Right atrium auricular region (tissue), 2 donors: ENCODE data around the gene TMEM59L. TPM values are rescaled to one million over a fixed set of nuclear protein-coding genes. Genes with fewer than 3 reads are reported as not detected.

ENCODE experiments used
- DNase-seq: peaks from one replicate; pipeline ENCODE4 v3.0.0-alpha.2; 2019; ENCODE audit warnings: low spot score
- H3K27ac ChIP-seq, 2 donors: fragments of 200-600 bp; sonication (generic); 1 replicate in 1 of 2; 2 replicates in 1 of 2; pipeline ENCODE4 v1.5.1; 2016 to 2019
- H3K27me3 ChIP-seq, 2 donors: fragments of 200-600 bp; sonication (generic); one replicate each; pipeline versions ENCODE4 v1.5.1 to v1.6.0; 2017 to 2019
- H3K36me3 ChIP-seq: fragments of 200-600 bp; sonication (generic); one replicate; pipeline ENCODE4 v1.5.1; 2016
- H3K4me1 ChIP-seq, 2 donors: fragments of 200-600 bp; sonication (generic); one replicate each; pipeline versions ENCODE4 v1.5.1 to v1.6.0; 2017 to 2019
- H3K4me3 ChIP-seq, 2 donors: fragments of 200-600 bp; sonication (generic); 1 replicate in 1 of 2; 2 replicates in 1 of 2; pipeline ENCODE4 v1.5.1; 2017 to 2019; ENCODE audit warnings: mild to moderate bottlenecking in 1 of 2, moderate library complexity in 1 of 2
- H3K9me3 ChIP-seq, 2 donors: fragments of 200-600 bp; sonication (generic); one replicate each; pipeline ENCODE4 v1.5.1; 2019
- total RNA-seq, 2 donors: library from RNA; depleted of rRNA; stranded (reverse); fragments of >200 nt; gene quantifications; one replicate each; pipeline ENCODE4 v1.1.0, GENCODE V29; 2016
- TF ChIP-seq, protein P1 (sequence below), 2 donors: fragments of 200-600 bp; sonication (generic); IDR thresholded peaks; one replicate each; pipeline ENCODE4 v1.5.1; 2019; ENCODE audit warnings: antibody characterized with exemption in 2 of 2

The TMEM59L gene
- total RNA-seq, 2 donors from 2014 or later: 2.2 to 3.0 TPM

- Histone ChIP-seq H3K27ac (peak overlapping the region; percentile 76 to 87), H3K27me3 (no peaks in the 10 kb centered on the region), H3K4me1 (peaks cover 0 to 64% of the 10 kb centered on the region in 2 donors), H3K4me3 (no peak overlapping the region), H3K36me3 (no peaks in the 10 kb centered on the region), H3K9me3 (no peaks in the 10 kb centered on the region)
- no peak for DNase-seq
- TF ChIP-seq, protein P1, sequence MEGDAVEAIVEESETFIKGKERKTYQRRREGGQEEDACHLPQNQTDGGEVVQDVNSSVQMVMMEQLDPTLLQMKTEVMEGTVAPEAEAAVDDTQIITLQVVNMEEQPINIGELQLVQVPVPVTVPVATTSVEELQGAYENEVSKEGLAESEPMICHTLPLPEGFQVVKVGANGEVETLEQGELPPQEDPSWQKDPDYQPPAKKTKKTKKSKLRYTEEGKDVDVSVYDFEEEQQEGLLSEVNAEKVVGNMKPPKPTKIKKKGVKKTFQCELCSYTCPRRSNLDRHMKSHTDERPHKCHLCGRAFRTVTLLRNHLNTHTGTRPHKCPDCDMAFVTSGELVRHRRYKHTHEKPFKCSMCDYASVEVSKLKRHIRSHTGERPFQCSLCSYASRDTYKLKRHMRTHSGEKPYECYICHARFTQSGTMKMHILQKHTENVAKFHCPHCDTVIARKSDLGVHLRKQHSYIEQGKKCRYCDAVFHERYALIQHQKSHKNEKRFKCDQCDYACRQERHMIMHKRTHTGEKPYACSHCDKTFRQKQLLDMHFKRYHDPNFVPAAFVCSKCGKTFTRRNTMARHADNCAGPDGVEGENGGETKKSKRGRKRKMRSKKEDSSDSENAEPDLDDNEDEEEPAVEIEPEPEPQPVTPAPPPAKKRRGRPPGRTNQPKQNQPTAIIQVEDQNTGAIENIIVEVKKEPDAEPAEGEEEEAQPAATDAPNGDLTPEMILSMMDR (IDR thresholded peaks at IDR 0.05): no peak
These were observed 34.1 kb downstream of the TMEM59L start for GRCh38 chr19:18646535-18647370.

GRCh38 chr19:18647371-18647767 lies 34.7 kb downstream of the TMEM59L start:
- no peaks in the 10 kb centered on the region for H3K36me3 ChIP-seq
- peak overlapping the region; percentile 76 to 87 for H3K27ac ChIP-seq
- DNase-seq: no peak
- no peak overlapping the region for H3K4me3 ChIP-seq
- TF ChIP-seq, protein P1 (IDR thresholded peaks at IDR 0.05): no peak
- no peaks in the 10 kb centered on the region for H3K9me3 ChIP-seq
- no peaks in the 10 kb centered on the region for H3K27me3 ChIP-seq
- peaks cover 0 to 68% of the 10 kb centered on the region in 2 donors for H3K4me1 ChIP-seq

- no peaks in the 10 kb centered on the region for H3K9me3 ChIP-seq
- H3K4me3 ChIP-seq: no peak overlapping the region
- peak overlapping the region; percentile 76 to 87 for H3K27ac ChIP-seq
- no peaks in the 10 kb centered on the region for H3K36me3 ChIP-seq
- H3K27me3 ChIP-seq: no peaks in the 10 kb centered on the region
- H3K4me1 ChIP-seq: peaks cover 0 to 68% of the 10 kb centered on the region in 2 donors
- DNase-seq: no peak
- TF ChIP-seq, protein P1 (IDR thresholded peaks at IDR 0.05): no peak
These were observed 35.1 kb downstream of the TMEM59L start for GRCh38 chr19:18647807-18648206.

DNA sequence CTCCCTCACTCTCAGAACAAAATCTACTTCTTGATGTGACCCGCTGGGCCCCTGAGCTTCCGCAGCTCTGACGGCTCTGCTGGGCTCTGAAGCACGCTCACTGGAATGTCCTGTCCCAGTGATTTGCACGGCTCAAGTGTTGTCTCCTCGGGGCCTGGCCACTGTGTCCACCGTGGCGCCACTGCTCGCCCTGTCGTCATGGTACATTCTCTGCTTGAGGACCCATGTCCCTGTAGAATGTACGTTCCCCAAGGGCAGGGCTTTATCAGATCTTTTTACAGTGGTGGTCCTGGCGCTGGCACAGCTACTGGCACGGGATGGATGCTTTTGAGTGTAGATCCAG lies 36.3 kb downstream of the TMEM59L start:
- Histone ChIP-seq H3K27me3 (no peaks in the 10 kb centered on the region), H3K4me1 (peaks cover 0 to 67% of the 10 kb centered on the region in 2 donors), H3K4me3 (peak overlapping the region in 1 of 2 donors; percentile 33), H3K9me3 (no peaks in the 10 kb centered on the region), H3K36me3 (no peaks in the 10 kb centered on the region), H3K27ac (peak overlapping the region; percentile 76 to 87)
- DNase-seq: peak; percentile 89
- TF ChIP-seq, protein P1 (IDR thresholded peaks at IDR 0.05): no peak

DNA sequence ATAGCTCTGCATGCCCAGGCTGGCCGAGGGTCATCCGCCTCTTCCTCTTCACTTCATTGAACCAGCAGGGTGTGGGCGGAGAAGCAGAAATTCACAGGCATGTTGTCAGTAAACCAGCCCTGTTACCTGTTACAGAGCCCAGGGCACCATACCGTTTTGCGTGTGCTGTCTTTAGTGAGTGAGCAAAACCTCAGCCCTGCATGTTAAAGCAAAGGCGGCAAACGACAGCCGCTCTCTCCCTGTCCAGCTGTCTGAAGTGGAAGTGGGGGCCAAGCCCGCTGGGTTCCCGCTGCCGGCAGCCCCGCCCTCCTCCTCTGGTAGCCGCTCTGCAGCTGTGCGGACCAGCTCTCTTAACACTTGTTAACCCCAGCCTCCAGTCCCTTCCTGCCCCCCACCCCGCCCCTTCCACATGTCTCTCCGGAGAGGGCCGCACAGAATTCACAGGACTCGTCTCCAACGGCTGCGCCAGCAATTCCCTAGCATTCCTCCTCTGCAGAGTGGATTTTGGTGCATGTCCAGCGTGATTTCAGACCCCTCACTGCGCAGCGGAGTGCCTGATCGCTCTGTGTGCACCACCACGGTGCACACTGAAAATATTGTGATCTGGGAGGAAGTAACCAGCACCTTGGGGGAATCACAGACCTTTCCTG lies 36.8 kb downstream of the TMEM59L start:
- Histone ChIP-seq H3K4me3 (peak overlapping the region in 1 of 2 donors; percentile 33), H3K27ac (peak overlapping the region; percentile 76 to 87), H3K27me3 (no peaks in the 10 kb centered on the region), H3K36me3 (no peaks in the 10 kb centered on the region), H3K9me3 (no peaks in the 10 kb centered on the region), H3K4me1 (peaks cover 0 to 61% of the 10 kb centered on the region in 2 donors)
- DNase-seq: peak; percentile 83
- TF ChIP-seq, protein P1 (IDR thresholded peaks at IDR 0.05): no peak
